PC-9 (cell line): ENCODE results near the gene SEC14L3.

ENCODE experiments used
- CTCF ChIP-seq: fragments of 200-600 bp; sonication (generic); conservative IDR thresholded peaks from 2 replicates; pipeline ENCODE4 v1.6.1; 2017; ENCODE audit warnings: mixed run types, antibody characterized with exemption, mild to moderate bottlenecking, moderate library complexity
- EZH2 ChIP-seq: fragments of 200-600 bp; sonication (generic); IDR thresholded peaks from 2 replicates; pipeline ENCODE4 v1.8.0; 2017; ENCODE audit warnings: antibody characterized with exemption, low read depth

- TF ChIP-seq EZH2 = no peak
- no peak for TF ChIP-seq CTCF
Measured at GRCh38 chr22:30519842-30520425, 48.1 kb upstream of the SEC14L3 start.
